IPS DF 19.7 (cell line): ENCODE data around the gene CAVIN2.

Experiments used
- DNase-seq: peaks from one replicate; pipeline ENCODE4 v3.0.0-alpha.2; 2013; ENCODE audit warnings: low read depth, low spot score

CAVIN2 gene

GRCh38 chr2:191846515-191847476, at the start of gene CAVIN2:
TSS of gene CAVIN2 (minus strand) at chr2:191847088. CDS start at chr2:191846925, 163 bp downstream.
- DNase-seq: no peak

GRCh38 chr2:191895743-191896142, 48.9 kb upstream of the CAVIN2 start:
- no peak for DNase-seq

GRCh38 chr2:191895195-191895594, 48.3 kb upstream of the CAVIN2 start:
- no peak for DNase-seq

- DNase-seq: no peak
Measured at GRCh38 chr2:191894681-191895147, 47.8 kb upstream of the CAVIN2 start.

- DNase-seq: no peak
Measured at GRCh38 chr2:191892391-191892790, 45.5 kb upstream of the CAVIN2 start.

GRCh38 chr2:191891656-191892055, 44.8 kb upstream of the CAVIN2 start:
- no peak for DNase-seq

- no peak for DNase-seq
Measured at GRCh38 chr2:191889931-191890330, 43.0 kb upstream of the CAVIN2 start.

- DNase-seq: no peak
Measured at GRCh38 chr2:191888400-191889166, 41.7 kb upstream of the CAVIN2 start.

- DNase-seq: no peak
Measured at GRCh38 chr2:191885650-191886049, 38.8 kb upstream of the CAVIN2 start.

GRCh38 chr2:191885098-191885497, 38.2 kb upstream of the CAVIN2 start:
- no peak for DNase-seq

GRCh38 chr2:191881982-191882816, 35.3 kb upstream of the CAVIN2 start:
- no peak for DNase-seq

GRCh38 chr2:191878548-191879279, 31.8 kb upstream of the CAVIN2 start:
- DNase-seq: no peak

- DNase-seq: no peak
Measured at GRCh38 chr2:191877875-191878274, 31.0 kb upstream of the CAVIN2 start.

- DNase-seq: no peak
Measured at GRCh38 chr2:191875859-191876258, 29.0 kb upstream of the CAVIN2 start.

- DNase-seq: no peak
Measured at GRCh38 chr2:191870744-191871143, 23.9 kb upstream of the CAVIN2 start.

- no peak for DNase-seq
Measured at GRCh38 chr2:191869781-191870180, 22.9 kb upstream of the CAVIN2 start.

GRCh38 chr2:191869178-191869577, 22.3 kb upstream of the CAVIN2 start:
- peak; percentile 68 for DNase-seq

- no peak for DNase-seq
Measured at GRCh38 chr2:191867507-191867847, 20.6 kb upstream of the CAVIN2 start.

- DNase-seq: no peak
Measured at GRCh38 chr2:191866675-191867506, 20.0 kb upstream of the CAVIN2 start.

- no peak for DNase-seq
Measured at GRCh38 chr2:191866195-191866594, 19.3 kb upstream of the CAVIN2 start.
